ENCODE data around the gene TRIP13.

DNA sequence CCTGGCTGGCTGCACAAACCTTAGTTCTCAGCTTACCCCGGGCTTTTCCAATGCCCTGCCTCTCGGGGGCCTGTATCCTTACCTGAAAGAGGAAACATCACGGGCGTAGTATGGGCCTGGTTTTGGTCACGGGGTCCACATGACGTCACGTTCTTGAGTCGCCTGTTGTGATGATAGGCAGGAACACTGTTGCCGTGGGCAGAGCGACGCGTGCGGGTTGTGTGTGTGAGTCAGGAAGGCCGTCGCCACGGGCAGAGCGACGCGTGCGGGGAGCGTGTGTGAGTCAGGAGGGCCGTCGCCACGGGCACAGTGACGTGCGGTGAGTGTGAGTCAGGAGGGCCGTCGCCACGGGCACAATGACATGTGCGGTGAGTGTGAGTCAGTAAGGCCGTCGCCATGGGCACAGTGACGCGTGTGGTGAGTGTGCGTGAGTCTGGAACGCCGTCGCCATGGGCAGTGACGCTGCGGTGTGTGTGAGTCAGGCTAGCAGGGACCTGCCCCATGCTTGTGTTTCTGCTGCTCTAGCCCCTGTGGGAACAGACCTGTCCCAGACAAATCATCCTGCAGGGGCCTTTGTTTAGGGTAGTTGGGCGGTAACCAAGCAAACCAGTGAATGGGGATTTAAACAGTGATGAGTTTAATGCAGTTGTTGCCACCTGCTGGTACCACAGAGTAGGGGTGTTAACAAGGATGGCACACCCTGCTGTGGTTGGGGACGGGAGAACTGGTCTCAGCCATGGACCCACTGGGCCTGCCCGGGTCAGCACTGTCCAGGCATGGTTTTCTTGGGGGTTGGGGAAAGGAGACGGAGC lies 19.8 kb downstream of the TRIP13 start:
- TF ChIP-seq POLR2A (IDR thresholded peaks at IDR 0.05; ENCODE audit: low read depth, low read length) (no peak), TAF1 (IDR thresholded peaks at IDR 0.05; ENCODE audit: low read depth, low read length) (no peak), POLR2AphosphoS5 (IDR thresholded peaks at IDR 0.05; ENCODE audit: low read depth, low read length) (no peak), SPI1 (IDR thresholded peaks at IDR 0.05; ENCODE audit: low read depth, low read length) (no peak), PAX5 (IDR thresholded peaks at IDR 0.05; ENCODE audit: insufficient read depth, low read length, severe bottlenecking) (no peak), POU2F2 (IDR thresholded peaks at IDR 0.05; ENCODE audit: low read depth, low read length) (no peak)
